Pons (tissue), 1 donor: Measurements from ENCODE around the gene PTPRN2.
"Not testable (repeated sequence)": the region's sequence is repeated elsewhere in the genome, so short reads cannot be mapped to it uniquely, and the experiment has no call there.

ENCODE experiments used
- DNase-seq: peaks from one replicate; pipeline ENCODE4 v3.0.0-alpha.2; 2016; ENCODE audit warnings: low spot score

PTPRN2 gene

GRCh38 chr7:157717211-157718174 lies 870.1 kb downstream of the PTPRN2 start:
- no peak for DNase-seq

GRCh38 chr7:157715938-157716280 lies 871.7 kb downstream of the PTPRN2 start:
- DNase-seq = no peak

GRCh38 chr7:157715071-157715937 lies 872.3 kb downstream of the PTPRN2 start:
- DNase-seq = no peak

- no peak for DNase-seq
These were observed 873.2 kb downstream of the PTPRN2 start for GRCh38 chr7:157714166-157715070.

GRCh38 chr7:157713591-157713990 lies 874.0 kb downstream of the PTPRN2 start:
- DNase-seq = no peak

- no peak for DNase-seq
These were observed 874.9 kb downstream of the PTPRN2 start for GRCh38 chr7:157712666-157713235.

- no peak for DNase-seq
These were observed 876.2 kb downstream of the PTPRN2 start for GRCh38 chr7:157711353-157711888.

GRCh38 chr7:157710396-157710795 lies 877.2 kb downstream of the PTPRN2 start:
- DNase-seq = no peak

- no peak for DNase-seq
These were observed 877.9 kb downstream of the PTPRN2 start for GRCh38 chr7:157709531-157710251.

- no peak for DNase-seq
These were observed 878.7 kb downstream of the PTPRN2 start for GRCh38 chr7:157708919-157709295.

- no peak for DNase-seq
These were observed 879.4 kb downstream of the PTPRN2 start for GRCh38 chr7:157707983-157708918.

- no peak for DNase-seq
These were observed 883.3 kb downstream of the PTPRN2 start for GRCh38 chr7:157704365-157704764.

- DNase-seq = no peak
These were observed 884.0 kb downstream of the PTPRN2 start for GRCh38 chr7:157703534-157704195.

- DNase-seq = no peak
These were observed 884.5 kb downstream of the PTPRN2 start for GRCh38 chr7:157703131-157703530.

GRCh38 chr7:157702311-157703023 lies 885.2 kb downstream of the PTPRN2 start:
- no peak for DNase-seq

GRCh38 chr7:157701395-157702180 lies 886.0 kb downstream of the PTPRN2 start:
- not testable (repeated sequence) for DNase-seq
